Measurements from ENCODE around the gene ZNG1B.
"Not testable (repeated sequence)": the region's sequence is repeated elsewhere in the genome, so short reads cannot be mapped to it uniquely, and the experiment has no call there.

Gene ZNG1B

GRCh38 chr2:113499019-113499885 lies 61.8 kb downstream of the ZNG1B start:
- not testable (repeated sequence) for DNase-seq (ENCODE audit: low spot score)

DNA sequence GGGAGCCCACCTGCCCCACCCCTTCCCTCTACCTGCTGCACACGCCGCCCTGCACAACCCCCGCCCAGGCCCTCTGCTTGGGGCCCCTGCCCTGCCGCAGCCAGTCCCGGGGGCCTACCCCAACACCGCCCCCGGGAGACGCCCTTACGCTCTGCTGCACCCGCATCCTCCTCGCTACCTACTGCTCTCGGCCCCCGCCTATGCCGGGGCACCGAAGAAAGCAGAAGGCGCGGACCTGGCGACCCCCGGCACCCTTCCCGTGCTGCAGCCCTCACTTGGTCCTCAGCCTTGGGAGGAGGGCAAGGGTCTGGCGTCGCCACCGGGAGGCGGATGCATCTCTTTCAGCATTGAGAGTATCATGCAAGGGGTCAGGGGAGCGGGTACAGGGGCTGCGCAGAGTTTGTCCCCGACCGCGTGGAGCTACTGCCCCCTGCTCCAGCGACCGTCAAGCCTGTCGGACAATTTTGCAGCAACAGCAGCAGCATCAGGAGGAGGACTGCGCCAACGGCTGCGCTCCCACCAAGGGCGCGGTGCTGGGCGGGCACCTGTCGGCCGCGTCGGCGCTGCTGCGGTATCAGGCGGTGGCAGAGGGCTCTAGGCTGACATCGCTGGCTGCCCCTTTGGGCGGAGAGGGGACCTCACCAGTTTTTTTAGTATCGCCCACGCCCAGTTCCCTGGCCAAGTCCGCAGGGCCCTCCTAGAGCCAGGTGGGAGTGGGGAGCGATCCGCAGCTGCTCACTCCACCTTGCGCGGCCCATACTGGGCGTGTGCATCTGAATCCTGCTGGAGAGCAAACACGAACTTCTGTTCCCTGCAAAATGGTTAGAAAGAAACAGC lies 62.6 kb downstream of the ZNG1B start:
- DNase-seq (ENCODE audit: low spot score), result not testable (repeated sequence)

DNA sequence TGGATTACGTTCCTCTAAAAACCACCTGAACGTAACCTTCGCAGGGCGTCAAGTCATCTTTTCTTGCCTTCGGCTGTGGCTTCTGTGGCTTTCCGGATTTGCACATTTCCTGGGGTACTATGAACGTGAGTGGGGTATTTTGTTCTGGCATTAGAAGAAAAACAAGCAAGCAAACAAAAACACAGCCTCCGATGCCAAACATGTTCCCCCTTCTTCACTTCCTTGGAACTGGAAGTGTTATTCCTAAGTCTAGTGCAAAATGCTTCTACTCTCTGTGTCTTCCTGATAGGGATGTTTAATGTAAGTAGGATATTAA lies 63.2 kb downstream of the ZNG1B start:
- not testable (repeated sequence) for DNase-seq (ENCODE audit: low spot score)

DNA sequence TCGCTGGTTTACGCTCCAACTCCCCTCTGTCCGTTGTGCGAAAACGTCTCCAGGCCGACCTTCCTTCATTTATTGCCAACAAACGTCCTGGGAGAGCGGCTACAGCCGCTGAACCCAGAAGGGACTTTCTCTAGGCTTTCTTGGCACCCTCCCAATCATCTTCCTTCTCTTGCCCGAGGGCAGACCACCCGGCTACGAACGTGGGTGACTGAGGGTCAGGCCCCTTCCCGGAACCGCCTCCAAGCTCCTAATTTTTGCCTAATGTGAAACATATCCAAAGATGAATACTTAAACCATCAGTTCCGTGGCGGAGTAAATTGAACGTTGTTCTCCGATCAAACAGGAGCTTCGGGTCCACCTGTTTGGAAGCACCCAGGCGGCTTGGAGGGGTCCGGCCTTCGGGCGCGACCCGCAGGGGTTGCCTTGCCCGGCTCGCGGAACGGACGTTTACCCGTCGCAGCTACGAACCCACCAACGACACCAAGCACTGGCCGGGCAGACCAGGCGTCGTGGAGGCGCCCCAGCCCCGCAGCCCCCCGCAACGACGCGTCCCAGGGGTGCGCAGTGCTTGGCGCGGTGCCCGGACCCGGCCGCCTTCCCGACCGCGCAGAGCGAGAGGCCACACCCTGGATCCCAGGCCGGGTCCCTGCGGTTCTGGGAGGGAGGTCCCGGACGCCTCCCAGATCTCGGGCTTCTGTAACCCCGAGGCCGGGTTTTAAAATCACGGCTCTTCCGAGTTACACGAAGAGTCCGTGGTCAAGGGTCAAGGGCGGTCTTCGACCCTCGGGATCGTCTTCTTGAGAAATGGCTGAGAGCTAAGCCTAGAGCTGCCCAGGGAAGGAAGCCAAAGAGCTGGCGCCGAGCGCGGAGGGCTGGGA lies 65.0 kb downstream of the ZNG1B start:
- peak; percentile 3 for DNase-seq (ENCODE audit: low spot score)

DNA sequence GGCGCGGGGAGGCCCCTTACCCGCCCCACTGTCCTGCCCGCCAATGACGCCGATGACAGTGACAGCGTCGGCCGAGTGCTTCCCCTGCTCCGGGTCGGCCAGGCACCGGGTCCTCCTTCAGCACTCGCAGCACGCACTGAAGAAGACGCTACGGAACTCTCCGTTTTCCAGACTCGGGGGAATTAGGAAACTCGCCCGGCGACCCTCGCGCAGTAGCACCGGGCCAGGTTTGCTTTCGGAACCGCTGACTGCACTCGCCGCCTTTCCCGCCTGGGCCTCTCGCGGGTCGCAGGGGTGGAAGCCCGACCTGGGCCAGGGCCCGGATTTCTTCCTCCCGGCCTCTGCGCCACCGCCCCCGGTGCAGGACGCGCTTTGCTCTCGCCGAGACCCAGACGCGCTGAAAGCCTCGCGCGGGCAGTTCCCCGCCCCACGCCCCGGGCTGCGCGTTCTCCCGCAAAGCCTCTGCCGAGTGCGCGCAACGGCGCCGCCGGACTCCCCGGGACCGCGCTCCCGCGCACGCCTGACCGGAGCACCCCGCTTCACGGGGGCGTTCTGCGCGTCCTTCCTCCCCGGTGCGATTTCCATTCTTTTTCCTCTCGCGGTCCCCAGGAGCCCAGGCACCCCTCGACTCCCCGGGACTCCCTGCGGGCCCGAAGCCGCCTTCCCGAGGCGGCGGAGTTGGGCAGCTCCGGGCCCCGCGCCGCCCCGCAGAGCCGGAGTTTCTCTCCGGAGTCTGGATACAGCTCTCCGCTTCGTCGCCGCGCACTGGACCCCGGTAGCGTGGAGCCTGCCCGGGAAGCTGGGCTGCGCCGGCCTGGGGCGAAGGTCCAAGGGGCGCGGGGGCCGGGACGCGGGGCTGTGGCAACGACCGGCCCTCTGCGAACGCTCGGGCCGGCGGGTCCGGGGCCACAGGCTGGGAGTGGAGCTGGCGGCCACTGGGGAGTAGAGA lies 65.9 kb downstream of the ZNG1B start:
- peak; percentile 26 for DNase-seq (ENCODE audit: low spot score)

DNA sequence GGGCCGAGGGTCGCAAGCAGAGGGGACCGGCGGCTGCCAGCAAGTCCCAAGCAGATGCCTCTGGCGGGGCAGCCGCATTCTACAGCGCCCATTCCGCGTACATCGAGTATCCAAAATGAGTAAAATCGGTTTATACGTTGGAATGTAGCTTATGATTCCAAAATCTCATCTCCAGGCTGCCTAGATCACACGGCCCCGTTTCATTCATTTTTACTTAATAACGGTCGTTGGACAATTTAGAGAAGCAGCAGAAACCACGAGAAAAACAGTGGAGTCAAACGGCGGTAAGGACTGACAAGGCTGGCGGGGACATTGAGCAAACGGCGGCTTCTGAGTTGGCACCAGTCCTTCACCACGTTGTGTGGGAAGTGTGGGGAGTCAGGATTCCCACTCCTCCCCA lies 66.6 kb downstream of the ZNG1B start:
- peak; percentile 4 for DNase-seq (ENCODE audit: low spot score)

GRCh38 chr2:113507394-113508140 lies 70.1 kb downstream of the ZNG1B start:
- DNase-seq (ENCODE audit: low spot score), result not testable (repeated sequence)

DNA sequence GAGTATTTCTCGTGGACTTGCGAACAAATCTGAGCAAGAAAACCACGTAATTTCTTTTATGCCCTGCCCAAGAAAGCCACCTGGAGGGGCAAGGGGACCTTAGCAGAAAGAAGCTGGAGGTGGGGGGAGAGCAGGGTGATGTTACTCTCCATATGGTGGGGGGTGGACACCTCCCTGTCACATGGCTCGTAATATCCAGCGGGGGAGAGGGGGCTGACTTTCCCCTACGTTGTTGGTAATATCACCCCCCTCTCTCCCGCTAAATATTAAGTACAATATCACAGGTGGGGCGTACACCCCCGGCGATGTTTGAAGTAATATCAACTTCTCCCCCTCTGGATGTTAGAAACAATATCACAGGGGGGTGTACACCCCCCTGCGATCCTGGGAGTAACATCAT lies 70.7 kb downstream of the ZNG1B start:
- not testable (repeated sequence) for DNase-seq (ENCODE audit: low spot score)

DNA sequence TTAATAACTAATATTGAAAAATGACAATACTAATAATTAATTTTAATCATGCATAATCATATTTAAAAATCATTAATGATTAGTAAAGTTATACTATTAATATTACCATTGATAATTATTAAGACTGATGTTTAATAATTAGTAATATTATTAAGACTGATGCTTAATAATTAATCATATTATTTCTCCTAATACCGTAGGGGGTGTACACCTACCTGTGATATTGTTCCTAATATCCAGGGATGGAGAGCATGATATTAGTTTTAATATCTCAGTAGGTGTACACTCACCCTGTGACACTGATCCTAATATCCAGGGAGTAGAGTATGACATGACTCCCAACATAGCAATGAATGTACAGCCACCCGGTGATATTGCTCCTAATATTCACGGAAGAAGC lies 73.4 kb downstream of the ZNG1B start:
- not testable (repeated sequence) for DNase-seq (ENCODE audit: low spot score)

- not testable (repeated sequence) for DNase-seq (ENCODE audit: low spot score)
Observed at GRCh38 chr2:113511859-113512258, 74.4 kb downstream of the ZNG1B start.

GRCh38 chr2:113515457-113515856 lies 78.0 kb downstream of the ZNG1B start:
- DNase-seq (ENCODE audit: low spot score), result not testable (repeated sequence)

- DNase-seq (ENCODE audit: low spot score), result not testable (repeated sequence)
Observed at GRCh38 chr2:113515995-113516394, 78.5 kb downstream of the ZNG1B start.

DNA sequence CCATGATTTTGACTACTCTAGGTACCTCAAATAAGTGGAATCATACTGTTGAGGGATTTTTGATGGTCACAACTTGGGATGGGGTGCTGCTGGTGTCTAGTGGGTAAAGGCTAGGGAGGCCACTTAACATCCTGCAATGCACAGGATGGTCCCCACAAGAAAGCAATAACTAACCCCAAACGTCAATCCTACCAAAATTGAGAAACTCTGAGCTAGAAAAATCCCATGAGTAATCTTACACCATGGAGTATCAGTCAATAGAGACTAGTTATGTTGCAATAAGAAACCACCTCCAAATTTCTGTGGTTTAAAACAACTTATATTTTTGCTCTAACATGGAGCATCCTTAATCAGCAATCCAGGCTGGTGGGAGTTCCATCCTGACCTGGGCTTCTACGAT lies 79.5 kb downstream of the ZNG1B start:
- DNase-seq (ENCODE audit: low spot score), result not testable (repeated sequence)

- DNase-seq (ENCODE audit: low spot score), result not testable (repeated sequence)
Observed at GRCh38 chr2:113520837-113521236, 83.3 kb downstream of the ZNG1B start.

GRCh38 chr2:113521492-113521891 lies 84.0 kb downstream of the ZNG1B start:
- DNase-seq (ENCODE audit: low spot score), result not testable (repeated sequence)

GRCh38 chr2:113524986-113525385 lies 87.5 kb downstream of the ZNG1B start:
- not testable (repeated sequence) for DNase-seq (ENCODE audit: low spot score)

- not testable (repeated sequence) for DNase-seq (ENCODE audit: low spot score)
Observed at GRCh38 chr2:113527350-113528045, 90.0 kb downstream of the ZNG1B start.

DNA sequence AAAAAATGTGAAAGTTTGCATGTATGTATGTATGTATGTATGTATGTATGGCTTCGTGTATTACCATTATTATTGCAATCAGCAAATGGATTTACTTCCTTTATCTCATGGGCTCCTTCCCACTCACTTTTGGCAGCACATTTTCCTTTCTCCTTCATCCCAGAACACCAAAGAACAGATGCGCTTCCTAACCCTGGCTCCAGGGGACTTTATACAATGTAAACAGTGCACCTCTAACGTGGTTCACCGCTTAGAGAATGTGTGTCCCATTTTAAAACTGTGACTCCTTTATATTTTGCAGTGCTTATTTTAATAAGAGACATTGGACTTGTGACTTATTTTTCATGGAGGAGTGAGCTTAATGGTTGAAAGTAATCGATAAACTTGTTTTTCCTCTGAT lies 90.6 kb downstream of the ZNG1B start:
- DNase-seq (ENCODE audit: low spot score), result not testable (repeated sequence)

GRCh38 chr2:113528904-113529303 lies 91.4 kb downstream of the ZNG1B start:
- not testable (repeated sequence) for DNase-seq (ENCODE audit: low spot score)

Measured in GM20000 (cell line).